ENCODE data around the gene MAML3.

GRCh38 chr4:140096921-140097320 lies 57.1 kb downstream of the MAML3 start:
- no peak for TF ChIP-seq CTCF (IDR thresholded peaks at IDR 0.05; ENCODE audit: low read depth, low read length)
- no peak for TF ChIP-seq EZH2phosphoT487 (IDR thresholded peaks at IDR 0.05; ENCODE audit: low read depth)
